Thyroid gland (tissue), 4 donors: ENCODE measurements around the gene TMEM263.

Source experiments
- CTCF ChIP-seq, 6 experiments: fragments of 200-600 bp in 3 of 6; fragments of 450-650 bp in 3 of 6; sonication (generic) in 3 of 6; IDR thresholded peaks; one replicate each; pipeline ENCODE4 v1.5.1; 2016 to 2019; ENCODE audit warnings: antibody characterized with exemption in 6 of 6, mild to moderate bottlenecking in 2 of 6, inconsistent platforms in 1 of 6, moderate library complexity in 1 of 6
- POLR2A ChIP-seq, 2 donors: fragments of 450-650 bp; IDR thresholded peaks; one replicate each; pipeline ENCODE4 v1.6.1; 2017; ENCODE audit warnings: antibody characterized with exemption in 2 of 2, mild to moderate bottlenecking in 2 of 2, moderate library complexity in 1 of 2

- TF ChIP-seq CTCF (IDR thresholded peaks at IDR 0.05) (no peak), POLR2A (IDR thresholded peaks at IDR 0.05) (no peak)
These were observed 25.2 kb downstream of the TMEM263 start for GRCh38 chr12:106980944-106981343.
